H9 (cell line): Measurements from ENCODE around the gene XCR1. TPM values are rescaled to one million over a fixed set of nuclear protein-coding genes. Genes with fewer than 3 reads are reported as not detected.
A peak's percentile ranks its signal among the peaks of the same experiment; 100 is the strongest.

Experiments used
- DNase-seq: peaks from one replicate; pipeline ENCODE4 v3.0.0-alpha.2; 2017
- H2AFZ ChIP-seq: one replicate; pipeline ENCODE4 v1.6.1; 2013; ENCODE audit warnings: mild to moderate bottlenecking, low read length, control low read depth, moderate library complexity
- H2AK5ac ChIP-seq: 2 replicates; pipeline ENCODE4 v1.6.1; 2013; ENCODE audit warnings: low read length, control low read depth, mixed read lengths; ENCODE audit not compliant: insufficient read length
- H2BK120ac ChIP-seq: one replicate; pipeline ENCODE4 v1.6.1; 2013; ENCODE audit warnings: low read depth, mild to moderate bottlenecking, low read length, control low read depth, inconsistent platforms; ENCODE audit not compliant: poor library complexity, severe bottlenecking
- H2BK12ac ChIP-seq: 2 replicates; pipeline ENCODE4 v1.6.1; 2013; ENCODE audit warnings: low read length, control low read depth, mixed read lengths, low read depth; ENCODE audit not compliant: insufficient read length
- H2BK15ac ChIP-seq: 2 replicates; pipeline ENCODE4 v1.6.1; 2013; ENCODE audit warnings: low read depth, low read length, control low read depth
- H2BK20ac ChIP-seq: one replicate; pipeline ENCODE4 v1.6.1; 2013; ENCODE audit warnings: low read depth, mild to moderate bottlenecking, low read length, control low read depth, inconsistent platforms; ENCODE audit not compliant: poor library complexity, severe bottlenecking
- H2BK5ac ChIP-seq: 2 replicates; pipeline ENCODE4 v1.6.1; 2013; ENCODE audit warnings: low read length, control low read depth, mixed read lengths; ENCODE audit not compliant: insufficient read length
- H3K14ac ChIP-seq: 2 replicates; pipeline ENCODE4 v1.6.1; 2013; ENCODE audit warnings: low read length, control low read depth; ENCODE audit not compliant: insufficient read depth
- H3K18ac ChIP-seq: 2 replicates; pipeline ENCODE4 v1.6.1; 2013; ENCODE audit warnings: low read depth, mild to moderate bottlenecking, mixed read lengths, low read length, control low read depth; ENCODE audit not compliant: insufficient read length
- H3K23ac ChIP-seq: 2 replicates; pipeline ENCODE4 v1.6.1; 2013; ENCODE audit warnings: low read length, control low read depth, mixed read lengths, low read depth; ENCODE audit not compliant: insufficient read length
- H3K23me2 ChIP-seq: 2 replicates; pipeline ENCODE4 v1.6.1; 2013; ENCODE audit warnings: low read depth, mild to moderate bottlenecking, mixed read lengths, low read length, control low read depth; ENCODE audit not compliant: insufficient read length, poor library complexity, severe bottlenecking
- H3K27ac ChIP-seq: 2 replicates; pipeline ENCODE4 v1.5.1; 2013; ENCODE audit warnings: low read length, control low read depth, mixed read lengths, low read depth; ENCODE audit not compliant: insufficient read length
- H3K27me3 ChIP-seq: 2 replicates; pipeline ENCODE4 v1.6.1; 2013; ENCODE audit warnings: low read length, control low read depth, inconsistent platforms; ENCODE audit not compliant: insufficient read depth
- H3K4ac ChIP-seq: 2 replicates; pipeline ENCODE4 v1.6.1; 2013; ENCODE audit warnings: low read depth, mild to moderate bottlenecking, control low read depth, inconsistent platforms, low read length, moderate library complexity
- H3K4me1 ChIP-seq: 2 replicates; pipeline ENCODE4 v1.6.1; 2013; ENCODE audit warnings: low read length, control low read depth, inconsistent platforms; ENCODE audit not compliant: insufficient read depth
- H3K4me2 ChIP-seq: 2 replicates; pipeline ENCODE4 v1.6.1; 2013; ENCODE audit warnings: low read length, control low read depth, mixed read lengths; ENCODE audit not compliant: insufficient read length, insufficient read depth
- H3K56ac ChIP-seq: 2 replicates; pipeline ENCODE4 v1.6.1; 2013; ENCODE audit warnings: low read depth, mild to moderate bottlenecking, mixed read lengths, low read length, control low read depth; ENCODE audit not compliant: insufficient read length
- H3K79me1 ChIP-seq: 2 replicates; pipeline ENCODE4 v1.6.1; 2013; ENCODE audit warnings: low read depth, mild to moderate bottlenecking, moderate library complexity, low read length, control low read depth, inconsistent platforms; ENCODE audit not compliant: insufficient read depth, poor library complexity, severe bottlenecking
- H3K79me2 ChIP-seq: 2 replicates; pipeline ENCODE4 v1.6.1; 2013; ENCODE audit warnings: low read length, control low read depth, inconsistent platforms; ENCODE audit not compliant: insufficient read depth
- H3K9ac ChIP-seq: 2 replicates; pipeline ENCODE4 v1.6.1; 2013; ENCODE audit warnings: low read length, control low read depth, mixed read lengths; ENCODE audit not compliant: insufficient read length; ENCODE audit errors: extremely low read depth
- H3K9me3 ChIP-seq: one replicate; pipeline ENCODE4 v1.6.1; 2013; ENCODE audit warnings: low read depth, low read length, inconsistent platforms; ENCODE audit not compliant: control insufficient read depth
- H3T11ph ChIP-seq: one replicate; pipeline ENCODE4 v1.6.1; 2013; ENCODE audit warnings: mild to moderate bottlenecking, low read length, control low read depth, inconsistent platforms
- H4K20me1 ChIP-seq: one replicate; pipeline ENCODE4 v1.6.1; 2013; ENCODE audit not compliant: control insufficient read depth, insufficient read length, insufficient read depth
- H4K5ac ChIP-seq: 2 replicates; pipeline ENCODE4 v1.6.1; 2013; ENCODE audit warnings: low read depth, mild to moderate bottlenecking, mixed read lengths, low read length, control low read depth; ENCODE audit not compliant: insufficient read length
- H4K8ac ChIP-seq: replicated peaks from 2 replicates; pipeline ENCODE4 v1.6.1; 2013; ENCODE audit warnings: low read length, control low read depth, mixed read lengths, low read depth; ENCODE audit not compliant: insufficient read length
- H4K91ac ChIP-seq: 2 replicates; pipeline ENCODE4 v1.6.1; 2013; ENCODE audit warnings: low read depth, mild to moderate bottlenecking, moderate library complexity, mixed read lengths, low read length, control low read depth; ENCODE audit not compliant: insufficient read length
- H3K27ac Mint-ChIP-seq, 3 experiments: 2 replicates in 2 of 3; 3 replicates in 1 of 3; pipeline ENCODE4 v1.8.0; 2020 to 2021; ENCODE audit warnings: mixed read lengths in 3 of 3, mild to moderate bottlenecking in 1 of 3, moderate library complexity in 1 of 3
- H3K27me3 Mint-ChIP-seq: 2 replicates; pipeline ENCODE4 v1.8.0; 2021; ENCODE audit warnings: low read depth, mild to moderate bottlenecking, moderate library complexity, mixed read lengths
- H3K36me3 Mint-ChIP-seq, 3 experiments: 2 replicates in 2 of 3; 3 replicates in 1 of 3; pipeline ENCODE4 v1.8.0; 2020 to 2021; ENCODE audit warnings: low read depth in 3 of 3, mixed read lengths in 3 of 3; ENCODE audit not compliant: insufficient read depth in 1 of 3
- H3K4me1 Mint-ChIP-seq, 2 experiments: 2 replicates each; pipeline ENCODE4 v1.8.0; 2020; ENCODE audit warnings: mixed read lengths in 2 of 2
- H3K4me3 Mint-ChIP-seq, 2 experiments: 2 replicates in 1 of 2; 3 replicates in 1 of 2; pipeline ENCODE4 v1.8.0; 2020 to 2021; ENCODE audit warnings: mild to moderate bottlenecking in 2 of 2, mixed read lengths in 2 of 2, moderate library complexity in 1 of 2
- H3K9me3 Mint-ChIP-seq, 2 experiments: 2 replicates in 1 of 2; 3 replicates in 1 of 2; pipeline ENCODE4 v1.8.0; 2020; ENCODE audit warnings: mild to moderate bottlenecking in 2 of 2, mixed read lengths in 2 of 2, moderate library complexity in 1 of 2
- CTCF ChIP-seq: fragments of 200-600 bp; sonication (generic); conservative IDR thresholded peaks from 3 replicates; pipeline ENCODE4 v1.8.0; 2021; ENCODE audit warnings: antibody characterized with exemption, mild to moderate bottlenecking
- WGBS: extraction: QIAGEN DNeasy Blood & Tissue Kit; methylation state at CpG from one replicate; pipeline ENCODE4 v1.1.7; 2013; ENCODE audit warnings: missing lambda C conversion rate, low lambda C conversion rate, mixed read lengths; ENCODE audit not compliant: insufficient read length; ENCODE audit errors: extremely low coverage; 5-methylcytosine and 5-hydroxymethylcytosine counted together
- total RNA-seq: library from RNA; stranded (reverse); gene quantifications from 2 replicates; pipeline ENCODE4 v1.2.1, GENCODE V29; 2021

The XCR1 gene
- total RNA-seq, 1 experiment from 2014 or later, result not detected

GRCh38 chr3:45992821-45993221, 34.5 kb downstream of the XCR1 start:
- Histone ChIP-seq H3K79me1 (no peaks in the 10 kb centered on the region), H3K14ac (no peak overlapping the region; the same call in 1 of the 2 replicates), H3K79me2 (peaks cover 2% of the 10 kb centered on the region; the same call in 1 of the 2 replicates), H4K8ac (no peak overlapping the region), H2AFZ (no peak overlapping the region), H3K9me3 (no peaks in the 10 kb centered on the region), H3K4me2 (peak overlapping the region; percentile 4), H4K20me1 (no peaks in the 10 kb centered on the region), H4K91ac (no peak overlapping the region), H3K9ac (no peak overlapping the region), H3K4ac (no peak overlapping the region), H3K18ac (no peak overlapping the region), H2BK12ac (no peak overlapping the region), H3T11ph (no peak overlapping the region), H2BK120ac (no peak overlapping the region), H3K23ac (no peak overlapping the region), H4K5ac (no peak overlapping the region), H2BK20ac (no peak overlapping the region), H2BK5ac (no peak overlapping the region), H2AK5ac (no peak overlapping the region), H3K27ac (no peak overlapping the region), H3K27me3 (no peaks in the 10 kb centered on the region), H3K23me2 (peaks cover 3% of the 10 kb centered on the region), H3K56ac (no peak overlapping the region), H2BK15ac (no peak overlapping the region), H3K4me1 (peaks cover 15% of the 10 kb centered on the region; the same call in 1 of the 2 replicates)
- TF ChIP-seq CTCF, result no peak
- H3K4me3 Mint-ChIP-seq, result peak overlapping the region in 1 of 2 experiments; percentile 62; a peak in 2 of 5 replicates
- H3K4me1 Mint-ChIP-seq, result peaks cover 30 to 33% of the 10 kb centered on the region in 2 experiments
- peak overlapping the region in 1 of 3 experiments; percentile 31; a peak in 1 of 7 replicates for H3K27ac Mint-ChIP-seq
- no peak for DNase-seq
- peaks cover 0 to 3% (median 2%) of the 10 kb centered on the region in 3 experiments; a peak in 2 of 7 replicates for H3K36me3 Mint-ChIP-seq
- peaks cover 12% of the 10 kb centered on the region for H3K27me3 Mint-ChIP-seq
- no peaks in the 10 kb centered on the region for H3K9me3 Mint-ChIP-seq
- WGBS, result no CpG with 5 or more reads among the region's 2 CpGs
